HUDEP-2 (cell line): ENCODE data around the gene NEURL4.

ENCODE experiments used
- DNase-seq, 76 experiments: peaks; one replicate each; lab custom pipeline; 2025; ENCODE audit not compliant: unreplicated experiment in 76 of 76; lab: John Stamatoyannopoulos, UW

The NEURL4 gene

GRCh38 chr17:7281953-7282751, 47.0 kb downstream of the NEURL4 start:
- peak in 32 of 76 experiments; percentile 6 to 50 (median 24) for DNase-seq

- DNase-seq = peak in 73 of 76 experiments; percentile 46 to 99 (median 96)
Measured at GRCh38 chr17:7281074-7281952, 47.8 kb downstream of the NEURL4 start, which contains the start of gene SLC2A4. Gene SLC2A4 (plus strand): TSS chr17:7281718. CDS start chr17:7281935, 217 bp downstream.

GRCh38 chr17:7280519-7281073, 48.5 kb downstream of the NEURL4 start:
- peak in 66 of 76 experiments; percentile 56 to 92 (median 82) for DNase-seq

- DNase-seq = no peak
Measured at GRCh38 chr17:7279448-7279847, 49.7 kb downstream of the NEURL4 start.

GRCh38 chr17:7266784-7267183, 62.4 kb downstream of the NEURL4 start:
- DNase-seq = no peak
